ENCODE measurements around the gene RBM15.

The RBM15 gene

GRCh38 chr1:110318046-110318445 is 21.1 kb upstream of the RBM15 start:
- in situ Hi-C loops (cut with MboI; ENCODE audit: low sequenced_read_pairs): loop anchor here (25.0 kb wide), 1 partner anchor 106 kb away; the partner anchor contains the start of gene KCNC4

GRCh38 chr1:110319332-110320167 is 19.6 kb upstream of the RBM15 start:
- in situ Hi-C loops (cut with MboI; ENCODE audit: low sequenced_read_pairs): loop anchor here (25.0 kb wide), 1 partner anchor 107 kb away; the partner anchor contains the start of gene KCNC4

- in situ Hi-C loops (cut with MboI; ENCODE audit: low sequenced_read_pairs): loop anchor here (25.0 kb wide), 1 partner anchor 108 kb away; the partner anchor contains the start of gene KCNC4
These were observed 19.0 kb upstream of the RBM15 start for GRCh38 chr1:110320168-110320518.

GRCh38 chr1:110321045-110321444 is 18.1 kb upstream of the RBM15 start:
- in situ Hi-C loops (cut with MboI; ENCODE audit: low sequenced_read_pairs): loop anchor here (25.0 kb wide), 1 partner anchor 109 kb away; the partner anchor contains the start of gene KCNC4

GRCh38 chr1:110321846-110322245 is 17.3 kb upstream of the RBM15 start:
- in situ Hi-C loops (cut with MboI; ENCODE audit: low sequenced_read_pairs): loop anchor here (25.0 kb wide), 1 partner anchor 110 kb away; the partner anchor contains the start of gene KCNC4

GRCh38 chr1:110324667-110325066 is 14.5 kb upstream of the RBM15 start:
- in situ Hi-C loops (cut with MboI; ENCODE audit: low sequenced_read_pairs): loop anchor here (25.0 kb wide), 1 partner anchor 112 kb away; the partner anchor contains the start of gene KCNC4

- in situ Hi-C loops (cut with MboI; ENCODE audit: low sequenced_read_pairs): no loop called here
These were observed 12.4 kb upstream of the RBM15 start for GRCh38 chr1:110326826-110327225.

GRCh38 chr1:110328274-110328673 is 10.9 kb upstream of the RBM15 start:
- in situ Hi-C loops (cut with MboI; ENCODE audit: low sequenced_read_pairs): no loop called here

GRCh38 chr1:110328700-110329099 is 10.5 kb upstream of the RBM15 start:
- in situ Hi-C loops (cut with MboI; ENCODE audit: low sequenced_read_pairs): no loop called here

- in situ Hi-C loops (cut with MboI; ENCODE audit: low sequenced_read_pairs): no loop called here
These were observed 3.9 kb upstream of the RBM15 start for GRCh38 chr1:110335265-110335664.

- in situ Hi-C loops (cut with MboI; ENCODE audit: low sequenced_read_pairs): no loop called here
These were observed 2.7 kb upstream of the RBM15 start for GRCh38 chr1:110336300-110337039.

- in situ Hi-C loops (cut with MboI; ENCODE audit: low sequenced_read_pairs): no loop called here
These were observed 1.4 kb upstream of the RBM15 start for GRCh38 chr1:110337704-110338308.

- in situ Hi-C loops (cut with MboI; ENCODE audit: low sequenced_read_pairs): no loop called here
These were observed 780 bp upstream of the RBM15 start for GRCh38 chr1:110338309-110338885.

GRCh38 chr1:110339407-110340206 is 430 bp downstream of the RBM15 start:
- in situ Hi-C loops (cut with MboI; ENCODE audit: low sequenced_read_pairs): no loop called here

GRCh38 chr1:110340207-110340468 is 961 bp downstream of the RBM15 start:
- in situ Hi-C loops (cut with MboI; ENCODE audit: low sequenced_read_pairs): no loop called here

GRCh38 chr1:110341146-110341871 is 2.1 kb downstream of the RBM15 start:
- in situ Hi-C loops (cut with MboI; ENCODE audit: low sequenced_read_pairs): no loop called here

GRCh38 chr1:110341872-110342331 is 2.7 kb downstream of the RBM15 start:
- in situ Hi-C loops (cut with MboI; ENCODE audit: low sequenced_read_pairs): no loop called here

GRCh38 chr1:110343249-110343648 is 4.1 kb downstream of the RBM15 start:
- in situ Hi-C loops (cut with MboI; ENCODE audit: low sequenced_read_pairs): no loop called here

- in situ Hi-C loops (cut with MboI; ENCODE audit: low sequenced_read_pairs): no loop called here
These were observed 5.0 kb downstream of the RBM15 start for GRCh38 chr1:110344152-110344551.

GRCh38 chr1:110345480-110345879 is 6.3 kb downstream of the RBM15 start:
- in situ Hi-C loops (cut with MboI; ENCODE audit: low sequenced_read_pairs): no loop called here

Measured in hTERT RPE-1 (cell line).